HepG2 (cell line): Measurements from ENCODE around the gene KDM6B. TPM values are rescaled to one million over a fixed set of nuclear protein-coding genes. Genes with fewer than 3 reads are reported as not detected.

Experiments
- CHD4 ChIP-seq: fragments of 200-600 bp; sonication (generic); IDR thresholded peaks from 2 replicates; pipeline ENCODE4 v1.7.0; 2017; ENCODE audit warnings: mild to moderate bottlenecking, low read length, borderline replicate concordance
- FLYWCH1 ChIP-seq: sonication (generic); formaldehyde crosslinking; IDR thresholded peaks from 2 replicates; pipeline ENCODE4 v1.8.1; 2023; ENCODE audit warnings: mild to moderate bottlenecking, missing genetic modification reagents
- HMGA1 ChIP-seq: sonication (generic); formaldehyde crosslinking; conservative IDR thresholded peaks from 2 replicates; pipeline ENCODE4 v1.4.0; 2020; ENCODE audit warnings: missing genetic modification reagents
- MLLT10 ChIP-seq: sonication (generic); formaldehyde crosslinking; IDR thresholded peaks from 2 replicates; pipeline ENCODE4 v1.4.0; 2020; ENCODE audit warnings: missing genetic modification reagents
- RBM39 ChIP-seq: fragments of 200-400 bp; formaldehyde crosslinking; IDR thresholded peaks from one replicate; pipeline ENCODE4 v1.6.1; 2018; ENCODE audit warnings: antibody characterized with exemption, mild to moderate bottlenecking, low read depth, low read length; ENCODE audit not compliant: poor library complexity, severe bottlenecking
- RFX3 ChIP-seq: IDR thresholded peaks from 2 replicates; pipeline ENCODE4 v1.6.1; 2016; ENCODE audit warnings: missing biosample characterization, missing genetic modification reagents
- TEF ChIP-seq: sonication (generic); formaldehyde crosslinking; IDR thresholded peaks from 2 replicates; pipeline ENCODE4 v1.5.0; 2020; ENCODE audit warnings: missing genetic modification reagents
- TERF1 ChIP-seq: sonication (generic); formaldehyde crosslinking; IDR thresholded peaks from 2 replicates; pipeline ENCODE4 v1.8.0; 2022; ENCODE audit warnings: mild to moderate bottlenecking, missing genetic modification reagents, moderate library complexity
- YEATS2 ChIP-seq: sonication (generic); formaldehyde crosslinking; IDR thresholded peaks from 2 replicates; pipeline ENCODE4 v1.4.0; 2020; ENCODE audit warnings: missing genetic modification reagents, borderline replicate concordance
- ZGPAT ChIP-seq: IDR thresholded peaks from 2 replicates; pipeline ENCODE4 v1.6.1; 2016; ENCODE audit warnings: mild to moderate bottlenecking
- ZNF136 ChIP-seq: sonication (generic); formaldehyde crosslinking; IDR thresholded peaks from 2 replicates; pipeline ENCODE4 v1.8.1; 2022; ENCODE audit warnings: low read depth, mild to moderate bottlenecking, moderate library complexity, missing genetic modification reagents
- ZNF354B ChIP-seq: sonication (generic); formaldehyde crosslinking; IDR thresholded peaks from 2 replicates; pipeline ENCODE4 v1.8.0; 2022; ENCODE audit warnings: mild to moderate bottlenecking, missing genetic modification reagents
- ZNF652 ChIP-seq: IDR thresholded peaks from 2 replicates; pipeline ENCODE4 v1.6.1; 2016; ENCODE audit warnings: low read depth, borderline replicate concordance
- ZNF660 ChIP-seq: sonication (generic); formaldehyde crosslinking; IDR thresholded peaks from 2 replicates; pipeline ENCODE4 v1.5.1; 2020; ENCODE audit warnings: mild to moderate bottlenecking, low read depth, missing genetic modification reagents, borderline replicate concordance
- ZNF720 ChIP-seq: sonication (generic); formaldehyde crosslinking; IDR thresholded peaks from 2 replicates; pipeline ENCODE4 v1.4.0; 2020; ENCODE audit warnings: missing genetic modification reagents
- ZSCAN12 ChIP-seq: sonication (generic); formaldehyde crosslinking; IDR thresholded peaks from 2 replicates; pipeline ENCODE4 v1.9.0; 2021; ENCODE audit warnings: mild to moderate bottlenecking, missing genetic modification reagents
- polyA plus RNA-seq, 8 experiments: library from polyadenylated mRNA; depleted of rRNA in 3 of 8; stranded (reverse) in 7 of 8; unstranded in 1 of 8; fragments of >200 nt; fragmentation: Illumina TruSeq in 4 of 8; extraction: Trizol in 4 of 8; gene quantifications; 2 replicates each; pipeline versions ENCODE4 v1.2.1 to v1.2.3, GENCODE V29; 2011 to 2016; ENCODE audit warnings: low read depth in 4 of 8, missing spikeins in 1 of 8, mixed read lengths in 1 of 8; ENCODE audit not compliant: insufficient read depth in 1 of 8
- total RNA-seq, 5 experiments: library from RNA; depleted of rRNA; stranded (reverse); fragments of >200 nt; fragmentation: Illumina TruSeq; extraction: Trizol; gene quantifications; 2 replicates each; pipeline ENCODE4 v1.2.3, GENCODE V29; 2016; ENCODE audit warnings: low read depth in 1 of 5
- TF ChIP-seq, protein P1 (sequence below): sonication (generic); formaldehyde crosslinking; IDR thresholded peaks from 2 replicates; pipeline ENCODE4 v1.4.0; 2020; ENCODE audit warnings: missing genetic modification reagents, borderline replicate concordance
- TF ChIP-seq, protein P2 (sequence below): sonication (generic); formaldehyde crosslinking; IDR thresholded peaks from 2 replicates; pipeline ENCODE4 v1.8.1; 2023; ENCODE audit warnings: missing genetic modification reagents, mild to moderate bottlenecking, borderline replicate concordance
- TF ChIP-seq, protein P3 (sequence below): sonication (generic); formaldehyde crosslinking; conservative IDR thresholded peaks from 2 replicates; pipeline ENCODE4 v1.8.0; 2022; ENCODE audit warnings: low read depth, missing genetic modification reagents

KDM6B gene
- total and polyA plus RNA-seq, 2 of the 13 experiments (the other 11 are each of a cell fraction or from before 2014, with no cell fraction given): 1.3 to 2.1 TPM

DNA sequence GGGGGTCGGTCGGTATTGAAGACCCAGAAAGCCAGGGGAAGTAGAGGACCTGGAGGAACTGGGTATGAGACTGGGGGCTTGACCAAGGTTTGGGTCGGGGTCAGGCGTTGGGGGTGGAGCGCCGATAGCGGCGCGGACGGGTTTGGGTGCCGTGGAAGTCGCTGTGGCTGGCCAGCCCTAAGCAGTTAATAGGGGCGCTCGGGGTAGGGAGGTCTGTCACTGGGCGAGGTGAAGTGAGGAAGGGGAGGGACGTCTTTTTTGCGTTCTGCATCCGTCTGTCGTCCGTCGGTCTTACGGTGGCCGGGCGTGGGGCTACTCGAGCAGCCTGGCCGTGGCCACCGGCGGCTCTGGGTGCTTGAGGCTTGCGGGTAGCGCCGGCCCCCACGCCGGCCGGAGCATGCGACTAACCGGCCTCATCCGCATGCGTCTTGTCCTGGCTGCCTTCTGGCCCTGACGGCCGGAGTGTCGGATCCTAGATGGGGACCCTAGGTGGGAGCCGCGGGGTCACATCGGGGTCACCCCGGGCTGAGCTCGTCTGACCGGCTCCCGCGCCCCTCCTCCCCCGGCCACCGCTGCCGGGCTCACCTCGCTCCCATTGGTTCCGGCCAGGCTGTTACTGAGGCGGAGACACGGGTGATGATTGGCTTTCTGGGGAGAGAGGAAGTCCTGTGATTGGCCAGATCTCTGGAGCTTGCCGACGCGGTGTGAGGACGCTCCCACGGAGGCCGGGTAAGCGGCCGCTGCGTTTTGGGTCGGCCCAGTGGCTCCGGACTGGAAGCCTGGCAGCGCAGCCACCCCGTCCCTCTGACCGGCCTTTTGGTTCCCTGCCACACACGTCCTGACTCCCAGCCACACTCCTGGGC is 10.5 kb downstream of the KDM6B start (continued):
- TF ChIP-seq, protein P1, sequence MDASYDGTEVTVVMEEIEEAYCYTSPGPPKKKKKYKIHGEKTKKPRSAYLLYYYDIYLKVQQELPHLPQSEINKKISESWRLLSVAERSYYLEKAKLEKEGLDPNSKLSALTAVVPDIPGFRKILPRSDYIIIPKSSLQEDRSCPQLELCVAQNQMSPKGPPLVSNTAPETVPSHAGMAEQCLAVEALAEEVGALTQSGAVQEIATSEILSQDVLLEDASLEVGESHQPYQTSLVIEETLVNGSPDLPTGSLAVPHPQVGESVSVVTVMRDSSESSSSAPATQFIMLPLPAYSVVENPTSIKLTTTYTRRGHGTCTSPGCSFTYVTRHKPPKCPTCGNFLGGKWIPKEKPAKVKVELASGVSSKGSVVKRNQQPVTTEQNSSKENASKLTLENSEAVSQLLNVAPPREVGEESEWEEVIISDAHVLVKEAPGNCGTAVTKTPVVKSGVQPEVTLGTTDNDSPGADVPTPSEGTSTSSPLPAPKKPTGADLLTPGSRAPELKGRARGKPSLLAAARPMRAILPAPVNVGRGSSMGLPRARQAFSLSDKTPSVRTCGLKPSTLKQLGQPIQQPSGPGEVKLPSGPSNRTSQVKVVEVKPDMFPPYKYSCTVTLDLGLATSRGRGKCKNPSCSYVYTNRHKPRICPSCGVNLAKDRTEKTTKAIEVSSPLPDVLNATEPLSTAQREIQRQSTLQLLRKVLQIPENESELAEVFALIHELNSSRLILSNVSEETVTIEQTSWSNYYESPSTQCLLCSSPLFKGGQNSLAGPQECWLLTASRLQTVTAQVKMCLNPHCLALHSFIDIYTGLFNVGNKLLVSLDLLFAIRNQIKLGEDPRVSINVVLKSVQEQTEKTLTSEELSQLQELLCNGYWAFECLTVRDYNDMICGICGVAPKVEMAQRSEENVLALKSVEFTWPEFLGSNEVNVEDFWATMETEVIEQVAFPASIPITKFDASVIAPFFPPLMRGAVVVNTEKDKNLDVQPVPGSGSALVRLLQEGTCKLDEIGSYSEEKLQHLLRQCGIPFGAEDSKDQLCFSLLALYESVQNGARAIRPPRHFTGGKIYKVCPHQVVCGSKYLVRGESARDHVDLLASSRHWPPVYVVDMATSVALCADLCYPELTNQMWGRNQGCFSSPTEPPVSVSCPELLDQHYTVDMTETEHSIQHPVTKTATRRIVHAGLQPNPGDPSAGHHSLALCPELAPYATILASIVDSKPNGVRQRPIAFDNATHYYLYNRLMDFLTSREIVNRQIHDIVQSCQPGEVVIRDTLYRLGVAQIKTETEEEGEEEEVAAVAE (CRISPR knock-in tag): peak; percentile 49; the same call in 1 of the 2 replicates
- TF ChIP-seq ZNF136: no peak
- no peak for TF ChIP-seq ZNF354B
- no peak for TF ChIP-seq RFX3 (CRISPR knock-in tag)
- TF ChIP-seq, protein P2, sequence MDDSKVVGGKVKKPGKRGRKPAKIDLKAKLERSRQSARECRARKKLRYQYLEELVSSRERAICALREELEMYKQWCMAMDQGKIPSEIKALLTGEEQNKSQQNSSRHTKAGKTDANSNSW (CRISPR knock-in tag): no peak
- no peak for TF ChIP-seq TEF (CRISPR knock-in tag)
- TF ChIP-seq MLLT10 (CRISPR knock-in tag): no peak
- TF ChIP-seq, protein P3, sequence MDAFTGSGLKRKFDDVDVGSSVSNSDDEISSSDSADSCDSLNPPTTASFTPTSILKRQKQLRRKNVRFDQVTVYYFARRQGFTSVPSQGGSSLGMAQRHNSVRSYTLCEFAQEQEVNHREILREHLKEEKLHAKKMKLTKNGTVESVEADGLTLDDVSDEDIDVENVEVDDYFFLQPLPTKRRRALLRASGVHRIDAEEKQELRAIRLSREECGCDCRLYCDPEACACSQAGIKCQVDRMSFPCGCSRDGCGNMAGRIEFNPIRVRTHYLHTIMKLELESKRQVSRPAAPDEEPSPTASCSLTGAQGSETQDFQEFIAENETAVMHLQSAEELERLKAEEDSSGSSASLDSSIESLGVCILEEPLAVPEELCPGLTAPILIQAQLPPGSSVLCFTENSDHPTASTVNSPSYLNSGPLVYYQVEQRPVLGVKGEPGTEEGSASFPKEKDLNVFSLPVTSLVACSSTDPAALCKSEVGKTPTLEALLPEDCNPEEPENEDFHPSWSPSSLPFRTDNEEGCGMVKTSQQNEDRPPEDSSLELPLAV (CRISPR knock-in tag): no peak
- no peak; the same call in 1 of the 2 replicates for TF ChIP-seq YEATS2 (CRISPR knock-in tag)
- no peak for TF ChIP-seq CHD4
- TF ChIP-seq FLYWCH1: no peak
- TF ChIP-seq TERF1 (CRISPR knock-in tag): no peak
- TF ChIP-seq RBM39: no peak
- no peak for TF ChIP-seq ZNF660 (CRISPR knock-in tag)
- no peak for TF ChIP-seq ZNF720 (CRISPR knock-in tag)
- no peak for TF ChIP-seq ZNF652 (CRISPR knock-in tag)
- TF ChIP-seq ZGPAT (CRISPR knock-in tag): 0 out of 2 replicates have a peak, but pooled peaks have one; percentile 42
- no peak for TF ChIP-seq HMGA1 (CRISPR knock-in tag)
- no peak for TF ChIP-seq ZSCAN12 (CRISPR knock-in tag)
